ENCODE results near the gene CDIP1.

CDIP1 gene

DNA sequence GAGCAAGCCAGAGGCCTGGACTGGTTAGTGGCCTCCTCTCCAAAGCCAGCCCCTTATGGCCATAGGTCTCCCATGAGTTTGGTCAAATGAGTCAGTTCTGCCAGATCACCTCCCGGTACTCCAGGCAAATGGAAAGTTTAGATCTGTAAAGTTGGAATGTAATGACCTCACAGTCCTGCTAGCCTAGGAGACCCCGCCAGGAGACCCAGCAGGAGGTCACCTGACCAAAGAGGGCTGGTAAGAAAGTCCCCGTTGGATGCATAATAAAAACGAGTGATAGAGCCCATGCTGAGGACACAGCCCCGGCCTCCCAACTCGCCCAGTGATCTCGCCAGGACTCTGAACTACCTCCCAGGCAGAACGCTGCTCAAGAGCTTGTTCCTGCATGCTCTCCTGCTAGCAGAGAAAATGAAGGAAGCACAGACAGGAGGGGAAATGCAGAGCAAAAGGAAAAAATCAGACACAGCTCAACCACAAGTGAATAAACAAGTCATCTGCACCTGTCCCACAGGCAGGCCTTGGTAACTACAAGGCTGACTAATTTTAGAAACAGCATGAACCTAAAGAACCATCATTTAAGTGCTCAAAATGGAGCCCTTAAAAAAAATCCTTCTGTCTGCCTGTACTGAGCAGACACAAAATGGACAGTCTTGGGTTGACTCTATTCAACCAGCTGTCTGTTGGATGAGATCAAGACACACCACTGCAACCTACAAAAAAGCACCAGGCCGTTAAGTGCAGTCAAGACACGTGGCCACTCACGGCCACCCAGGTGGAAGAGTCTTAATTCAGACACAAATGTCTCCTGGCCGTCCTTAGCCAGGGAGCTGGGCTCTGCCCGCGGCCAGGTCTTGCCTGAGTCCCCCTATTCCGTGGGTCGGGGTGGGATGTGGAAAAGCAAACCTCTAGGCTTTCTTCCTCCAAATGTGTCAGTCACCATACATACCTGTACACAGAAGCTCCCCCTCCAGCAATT, 9.2 kb downstream of the CDIP1 start:
- ChIA-PET CTCF (interaction anchor here (0.6 to 1.5 kb wide), 5 partner anchors 12 to 65 kb away, joined by 3 to 13 read pairs (median 4); no protein-coding TSS in a partner anchor), POLR2A (interaction anchor here (1.5 kb wide), 1 partner anchor 9 kb away, joined by 11 read pairs; the partner anchor contains the start of gene CDIP1)
- H3K36me3 ChIP-seq (ENCODE audit: control insufficient read depth in 2 of 2, insufficient read depth in 1 of 2, low read length in 2 of 2) = peaks cover 0 to 28% of the 10 kb centered on the region in 2 experiments; a peak in 1 of 3 replicates
- no peak overlapping the region for H3K4me3 ChIP-seq (ENCODE audit: low read depth, low read length)
- no peak overlapping the region for H3K27ac ChIP-seq (ENCODE audit: extremely low read depth, low read depth, low read length)
- no peaks in the 10 kb centered on the region for H3K9me3 ChIP-seq (ENCODE audit: control insufficient read depth, insufficient read depth, low read depth, low read length)
- peaks cover 3% of the 10 kb centered on the region; the same call in 1 of the 2 replicates for H3K4me1 ChIP-seq (ENCODE audit: control insufficient read depth, insufficient read depth, low read length)
- TF ChIP-seq ZNF366 (tag by site-specific recombination; conservative IDR thresholded peaks at IDR 0.05) = 0 out of 2 replicates have a peak, but pooled peaks have one; percentile 34
- no peak for TF ChIP-seq ZNF571 (tag by site-specific recombination; IDR thresholded peaks at IDR 0.05)
- TF ChIP-seq, protein P1, sequence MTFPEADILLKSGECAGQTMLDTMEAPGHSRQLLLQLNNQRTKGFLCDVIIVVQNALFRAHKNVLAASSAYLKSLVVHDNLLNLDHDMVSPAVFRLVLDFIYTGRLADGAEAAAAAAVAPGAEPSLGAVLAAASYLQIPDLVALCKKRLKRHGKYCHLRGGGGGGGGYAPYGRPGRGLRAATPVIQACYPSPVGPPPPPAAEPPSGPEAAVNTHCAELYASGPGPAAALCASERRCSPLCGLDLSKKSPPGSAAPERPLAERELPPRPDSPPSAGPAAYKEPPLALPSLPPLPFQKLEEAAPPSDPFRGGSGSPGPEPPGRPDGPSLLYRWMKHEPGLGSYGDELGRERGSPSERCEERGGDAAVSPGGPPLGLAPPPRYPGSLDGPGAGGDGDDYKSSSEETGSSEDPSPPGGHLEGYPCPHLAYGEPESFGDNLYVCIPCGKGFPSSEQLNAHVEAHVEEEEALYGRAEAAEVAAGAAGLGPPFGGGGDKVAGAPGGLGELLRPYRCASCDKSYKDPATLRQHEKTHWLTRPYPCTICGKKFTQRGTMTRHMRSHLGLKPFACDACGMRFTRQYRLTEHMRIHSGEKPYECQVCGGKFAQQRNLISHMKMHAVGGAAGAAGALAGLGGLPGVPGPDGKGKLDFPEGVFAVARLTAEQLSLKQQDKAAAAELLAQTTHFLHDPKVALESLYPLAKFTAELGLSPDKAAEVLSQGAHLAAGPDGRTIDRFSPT (tag by site-specific recombination; IDR thresholded peaks at IDR 0.05) = peak; percentile 62
- TF ChIP-seq ZNF549 (tag by site-specific recombination; IDR thresholded peaks at IDR 0.05) = no peak
- no peak for TF ChIP-seq ZNF19 (tag by site-specific recombination; IDR thresholded peaks at IDR 0.05; ENCODE audit: low read depth)
- TF ChIP-seq, protein P2, sequence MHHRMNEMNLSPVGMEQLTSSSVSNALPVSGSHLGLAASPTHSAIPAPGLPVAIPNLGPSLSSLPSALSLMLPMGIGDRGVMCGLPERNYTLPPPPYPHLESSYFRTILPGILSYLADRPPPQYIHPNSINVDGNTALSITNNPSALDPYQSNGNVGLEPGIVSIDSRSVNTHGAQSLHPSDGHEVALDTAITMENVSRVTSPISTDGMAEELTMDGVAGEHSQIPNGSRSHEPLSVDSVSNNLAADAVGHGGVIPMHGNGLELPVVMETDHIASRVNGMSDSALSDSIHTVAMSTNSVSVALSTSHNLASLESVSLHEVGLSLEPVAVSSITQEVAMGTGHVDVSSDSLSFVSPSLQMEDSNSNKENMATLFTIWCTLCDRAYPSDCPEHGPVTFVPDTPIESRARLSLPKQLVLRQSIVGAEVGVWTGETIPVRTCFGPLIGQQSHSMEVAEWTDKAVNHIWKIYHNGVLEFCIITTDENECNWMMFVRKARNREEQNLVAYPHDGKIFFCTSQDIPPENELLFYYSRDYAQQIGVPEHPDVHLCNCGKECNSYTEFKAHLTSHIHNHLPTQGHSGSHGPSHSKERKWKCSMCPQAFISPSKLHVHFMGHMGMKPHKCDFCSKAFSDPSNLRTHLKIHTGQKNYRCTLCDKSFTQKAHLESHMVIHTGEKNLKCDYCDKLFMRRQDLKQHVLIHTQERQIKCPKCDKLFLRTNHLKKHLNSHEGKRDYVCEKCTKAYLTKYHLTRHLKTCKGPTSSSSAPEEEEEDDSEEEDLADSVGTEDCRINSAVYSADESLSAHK (tag by site-specific recombination; IDR thresholded peaks at IDR 0.05) = no peak
- peak; percentile 90 for TF ChIP-seq GLIS1 (tag by site-specific recombination; IDR thresholded peaks at IDR 0.05)
- TF ChIP-seq, protein P3, sequence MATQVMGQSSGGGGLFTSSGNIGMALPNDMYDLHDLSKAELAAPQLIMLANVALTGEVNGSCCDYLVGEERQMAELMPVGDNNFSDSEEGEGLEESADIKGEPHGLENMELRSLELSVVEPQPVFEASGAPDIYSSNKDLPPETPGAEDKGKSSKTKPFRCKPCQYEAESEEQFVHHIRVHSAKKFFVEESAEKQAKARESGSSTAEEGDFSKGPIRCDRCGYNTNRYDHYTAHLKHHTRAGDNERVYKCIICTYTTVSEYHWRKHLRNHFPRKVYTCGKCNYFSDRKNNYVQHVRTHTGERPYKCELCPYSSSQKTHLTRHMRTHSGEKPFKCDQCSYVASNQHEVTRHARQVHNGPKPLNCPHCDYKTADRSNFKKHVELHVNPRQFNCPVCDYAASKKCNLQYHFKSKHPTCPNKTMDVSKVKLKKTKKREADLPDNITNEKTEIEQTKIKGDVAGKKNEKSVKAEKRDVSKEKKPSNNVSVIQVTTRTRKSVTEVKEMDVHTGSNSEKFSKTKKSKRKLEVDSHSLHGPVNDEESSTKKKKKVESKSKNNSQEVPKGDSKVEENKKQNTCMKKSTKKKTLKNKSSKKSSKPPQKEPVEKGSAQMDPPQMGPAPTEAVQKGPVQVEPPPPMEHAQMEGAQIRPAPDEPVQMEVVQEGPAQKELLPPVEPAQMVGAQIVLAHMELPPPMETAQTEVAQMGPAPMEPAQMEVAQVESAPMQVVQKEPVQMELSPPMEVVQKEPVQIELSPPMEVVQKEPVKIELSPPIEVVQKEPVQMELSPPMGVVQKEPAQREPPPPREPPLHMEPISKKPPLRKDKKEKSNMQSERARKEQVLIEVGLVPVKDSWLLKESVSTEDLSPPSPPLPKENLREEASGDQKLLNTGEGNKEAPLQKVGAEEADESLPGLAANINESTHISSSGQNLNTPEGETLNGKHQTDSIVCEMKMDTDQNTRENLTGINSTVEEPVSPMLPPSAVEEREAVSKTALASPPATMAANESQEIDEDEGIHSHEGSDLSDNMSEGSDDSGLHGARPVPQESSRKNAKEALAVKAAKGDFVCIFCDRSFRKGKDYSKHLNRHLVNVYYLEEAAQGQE (tag by site-specific recombination; IDR thresholded peaks at IDR 0.05) = no peak
- TF ChIP-seq ZNF76 (tag by site-specific recombination; IDR thresholded peaks at IDR 0.05; ENCODE audit: borderline replicate concordance, low read depth) = no peak
- no peak for TF ChIP-seq HOXD13 (CRISPR knock-in tag; IDR thresholded peaks at IDR 0.05; ENCODE audit: borderline replicate concordance)
- no peak for TF ChIP-seq TRIM28 (IDR thresholded peaks at IDR 0.05; ENCODE audit: borderline replicate concordance, low read length)
- TF ChIP-seq ZNF830 (tag by site-specific recombination; IDR thresholded peaks at IDR 0.05; ENCODE audit: low read depth) = no peak
- no peak for TF ChIP-seq ZNF404 (tag by site-specific recombination; IDR thresholded peaks at IDR 0.05)
- TF ChIP-seq ZNF274 (IDR thresholded peaks at IDR 0.05; ENCODE audit: low read length) = no peak
- no peak for TF ChIP-seq ZNF274 (tag by site-specific recombination; IDR thresholded peaks at IDR 0.05; ENCODE audit: borderline replicate concordance)
- TF ChIP-seq ZNF394 (tag by site-specific recombination; IDR thresholded peaks at IDR 0.05; ENCODE audit: borderline replicate concordance) = peak; percentile 40; the same call in 1 of the 2 replicates
- TF ChIP-seq ZSCAN30 (tag by site-specific recombination; IDR thresholded peaks at IDR 0.05) = no peak
- TF ChIP-seq, protein P4, sequence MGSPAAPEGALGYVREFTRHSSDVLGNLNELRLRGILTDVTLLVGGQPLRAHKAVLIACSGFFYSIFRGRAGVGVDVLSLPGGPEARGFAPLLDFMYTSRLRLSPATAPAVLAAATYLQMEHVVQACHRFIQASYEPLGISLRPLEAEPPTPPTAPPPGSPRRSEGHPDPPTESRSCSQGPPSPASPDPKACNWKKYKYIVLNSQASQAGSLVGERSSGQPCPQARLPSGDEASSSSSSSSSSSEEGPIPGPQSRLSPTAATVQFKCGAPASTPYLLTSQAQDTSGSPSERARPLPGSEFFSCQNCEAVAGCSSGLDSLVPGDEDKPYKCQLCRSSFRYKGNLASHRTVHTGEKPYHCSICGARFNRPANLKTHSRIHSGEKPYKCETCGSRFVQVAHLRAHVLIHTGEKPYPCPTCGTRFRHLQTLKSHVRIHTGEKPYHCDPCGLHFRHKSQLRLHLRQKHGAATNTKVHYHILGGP (tag by site-specific recombination; IDR thresholded peaks at IDR 0.05) = no peak
- TF ChIP-seq, protein P5, sequence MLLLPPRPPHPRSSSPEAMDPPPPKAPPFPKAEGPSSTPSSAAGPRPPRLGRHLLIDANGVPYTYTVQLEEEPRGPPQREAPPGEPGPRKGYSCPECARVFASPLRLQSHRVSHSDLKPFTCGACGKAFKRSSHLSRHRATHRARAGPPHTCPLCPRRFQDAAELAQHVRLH (tag by site-specific recombination; IDR thresholded peaks at IDR 0.05) = no peak
- TF ChIP-seq, protein P6, sequence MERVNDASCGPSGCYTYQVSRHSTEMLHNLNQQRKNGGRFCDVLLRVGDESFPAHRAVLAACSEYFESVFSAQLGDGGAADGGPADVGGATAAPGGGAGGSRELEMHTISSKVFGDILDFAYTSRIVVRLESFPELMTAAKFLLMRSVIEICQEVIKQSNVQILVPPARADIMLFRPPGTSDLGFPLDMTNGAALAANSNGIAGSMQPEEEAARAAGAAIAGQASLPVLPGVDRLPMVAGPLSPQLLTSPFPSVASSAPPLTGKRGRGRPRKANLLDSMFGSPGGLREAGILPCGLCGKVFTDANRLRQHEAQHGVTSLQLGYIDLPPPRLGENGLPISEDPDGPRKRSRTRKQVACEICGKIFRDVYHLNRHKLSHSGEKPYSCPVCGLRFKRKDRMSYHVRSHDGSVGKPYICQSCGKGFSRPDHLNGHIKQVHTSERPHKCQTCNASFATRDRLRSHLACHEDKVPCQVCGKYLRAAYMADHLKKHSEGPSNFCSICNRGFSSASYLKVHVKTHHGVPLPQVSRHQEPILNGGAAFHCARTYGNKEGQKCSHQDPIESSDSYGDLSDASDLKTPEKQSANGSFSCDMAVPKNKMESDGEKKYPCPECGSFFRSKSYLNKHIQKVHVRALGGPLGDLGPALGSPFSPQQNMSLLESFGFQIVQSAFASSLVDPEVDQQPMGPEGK (tag by site-specific recombination; IDR thresholded peaks at IDR 0.05) = peak; percentile 24; the same call in 1 of the 2 replicates
- no peak for TF ChIP-seq ZNF114 (tag by site-specific recombination; IDR thresholded peaks at IDR 0.05)
- TF ChIP-seq, protein P7, sequence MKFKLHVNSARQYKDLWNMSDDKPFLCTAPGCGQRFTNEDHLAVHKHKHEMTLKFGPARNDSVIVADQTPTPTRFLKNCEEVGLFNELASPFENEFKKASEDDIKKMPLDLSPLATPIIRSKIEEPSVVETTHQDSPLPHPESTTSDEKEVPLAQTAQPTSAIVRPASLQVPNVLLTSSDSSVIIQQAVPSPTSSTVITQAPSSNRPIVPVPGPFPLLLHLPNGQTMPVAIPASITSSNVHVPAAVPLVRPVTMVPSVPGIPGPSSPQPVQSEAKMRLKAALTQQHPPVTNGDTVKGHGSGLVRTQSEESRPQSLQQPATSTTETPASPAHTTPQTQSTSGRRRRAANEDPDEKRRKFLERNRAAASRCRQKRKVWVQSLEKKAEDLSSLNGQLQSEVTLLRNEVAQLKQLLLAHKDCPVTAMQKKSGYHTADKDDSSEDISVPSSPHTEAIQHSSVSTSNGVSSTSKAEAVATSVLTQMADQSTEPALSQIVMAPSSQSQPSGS (tag by site-specific recombination; IDR thresholded peaks at IDR 0.05; ENCODE audit: low read depth) = 0 out of 2 replicates have a peak, but pooled peaks have one; percentile 3
